NCI-H774 (cell line): Measurements from ENCODE around the gene REEP1.

Source experiments
- DNase-seq: peaks from one replicate; lab custom pipeline; 2025; lab: John Stamatoyannopoulos, UW

REEP1 gene

GRCh38 chr2:86305915-86306254 lies 31.5 kb downstream of the REEP1 start:
- no peak for DNase-seq

GRCh38 chr2:86305195-86305914 lies 32.1 kb downstream of the REEP1 start:
- DNase-seq = no peak

- DNase-seq = no peak
These were observed 33.0 kb downstream of the REEP1 start for GRCh38 chr2:86304416-86304815.

GRCh38 chr2:86302320-86302719 lies 35.1 kb downstream of the REEP1 start:
- no peak for DNase-seq

GRCh38 chr2:86301711-86302202 lies 35.7 kb downstream of the REEP1 start:
- DNase-seq = no peak

GRCh38 chr2:86301009-86301408 lies 36.4 kb downstream of the REEP1 start:
- DNase-seq = no peak

GRCh38 chr2:86300496-86300895 lies 36.9 kb downstream of the REEP1 start:
- no peak for DNase-seq

- no peak for DNase-seq
These were observed 38.7 kb downstream of the REEP1 start for GRCh38 chr2:86298411-86299390.

- DNase-seq = no peak
These were observed 39.9 kb downstream of the REEP1 start for GRCh38 chr2:86297382-86298147.

GRCh38 chr2:86296947-86297346 lies 40.5 kb downstream of the REEP1 start:
- DNase-seq = no peak

GRCh38 chr2:86295066-86295465 lies 42.4 kb downstream of the REEP1 start:
- no peak for DNase-seq

GRCh38 chr2:86293612-86294011 lies 43.8 kb downstream of the REEP1 start:
- no peak for DNase-seq

GRCh38 chr2:86292571-86293515 lies 44.6 kb downstream of the REEP1 start:
- no peak for DNase-seq

GRCh38 chr2:86291328-86291662 lies 46.1 kb downstream of the REEP1 start:
- DNase-seq = no peak

GRCh38 chr2:86290596-86291327 lies 46.7 kb downstream of the REEP1 start:
- no peak for DNase-seq

GRCh38 chr2:86286516-86286915 lies 50.9 kb downstream of the REEP1 start:
- no peak for DNase-seq

GRCh38 chr2:86285981-86286380 lies 51.4 kb downstream of the REEP1 start:
- no peak for DNase-seq

GRCh38 chr2:86285571-86285970 lies 51.9 kb downstream of the REEP1 start:
- no peak for DNase-seq

GRCh38 chr2:86284987-86285386 lies 52.4 kb downstream of the REEP1 start:
- no peak for DNase-seq

- no peak for DNase-seq
These were observed 53.0 kb downstream of the REEP1 start for GRCh38 chr2:86284401-86284841.
